ENCODE measurements around the gene MMP13. TPM values are rescaled to one million over a fixed set of nuclear protein-coding genes. Genes with fewer than 3 reads are reported as not detected.

MMP13 gene
- total RNA-seq = not detected

GRCh38 chr11:102955624-102956023 lies at the start of gene MMP13:
Gene MMP13 (minus strand): TSS chr11:102955732. CDS start chr11:102955705, 27 bp downstream.

Other genes with a start within 250 kb of the MMP13 start
- 1.2 TPM for gene MMP27, start 250.0 kb downstream of the MMP13 start, total RNA-seq
- not detected for gene MMP8, start 230.8 kb downstream of the MMP13 start, total RNA-seq
- 1.3 TPM for gene MMP10, start 175.1 kb downstream of the MMP13 start, total RNA-seq
- not detected for gene MMP1, start 157.6 kb downstream of the MMP13 start, total RNA-seq
- not detected for gene MMP3, start 112.1 kb downstream of the MMP13 start, total RNA-seq
- gene MMP12, start 80.8 kb downstream of the MMP13 start, total RNA-seq = not detected
- gene DCUN1D5, start 136.4 kb upstream of the MMP13 start, total RNA-seq = 50.9 TPM
- 69.3 TPM for gene DYNC2H1, start 153.7 kb upstream of the MMP13 start, total RNA-seq